ENCODE results near the gene ARSB.

Gene ARSB

GRCh38 chr5:78778538-78778937, 206.6 kb downstream of the ARSB start:
- no peak for DNase-seq (ENCODE audit: low spot score)
- in situ Hi-C loops (cut with MboI; ENCODE audit: low pct_unique_long_range_greater_than_20kb, low sequenced_read_pairs, unreplicated experiment): no loop called here
- no peak for TF ChIP-seq CTCF (IDR thresholded peaks at IDR 0.05; ENCODE audit: extremely low read depth, insufficient read depth, missing control alignments)

GRCh38 chr5:78777901-78778300, 207.2 kb downstream of the ARSB start:
- TF ChIP-seq CTCF (IDR thresholded peaks at IDR 0.05; ENCODE audit: extremely low read depth, insufficient read depth, missing control alignments): no peak
- no peak for DNase-seq (ENCODE audit: low spot score)
- in situ Hi-C loops (cut with MboI; ENCODE audit: low pct_unique_long_range_greater_than_20kb, low sequenced_read_pairs, unreplicated experiment): no loop called here

- DNase-seq (ENCODE audit: low spot score): no peak
- in situ Hi-C loops (cut with MboI; ENCODE audit: low pct_unique_long_range_greater_than_20kb, low sequenced_read_pairs, unreplicated experiment): no loop called here
- TF ChIP-seq CTCF (IDR thresholded peaks at IDR 0.05; ENCODE audit: extremely low read depth, insufficient read depth, missing control alignments): no peak
Observed at GRCh38 chr5:78776637-78777036, 208.5 kb downstream of the ARSB start.

- no peak for TF ChIP-seq CTCF (IDR thresholded peaks at IDR 0.05; ENCODE audit: extremely low read depth, insufficient read depth, missing control alignments)
- DNase-seq (ENCODE audit: low spot score): no peak
- in situ Hi-C loops (cut with MboI; ENCODE audit: low pct_unique_long_range_greater_than_20kb, low sequenced_read_pairs, unreplicated experiment): no loop called here
Observed at GRCh38 chr5:78773655-78774054, 211.5 kb downstream of the ARSB start.

GRCh38 chr5:78771260-78772205, 213.6 kb downstream of the ARSB start:
- no peak for DNase-seq (ENCODE audit: low spot score)
- no peak for TF ChIP-seq CTCF (IDR thresholded peaks at IDR 0.05; ENCODE audit: extremely low read depth, insufficient read depth, missing control alignments)
- in situ Hi-C loops (cut with MboI; ENCODE audit: low pct_unique_long_range_greater_than_20kb, low sequenced_read_pairs, unreplicated experiment): no loop called here

GRCh38 chr5:78768781-78769380, 216.2 kb downstream of the ARSB start:
- DNase-seq (ENCODE audit: low spot score): no peak
- in situ Hi-C loops (cut with MboI; ENCODE audit: low pct_unique_long_range_greater_than_20kb, low sequenced_read_pairs, unreplicated experiment): no loop called here
- TF ChIP-seq CTCF (IDR thresholded peaks at IDR 0.05; ENCODE audit: extremely low read depth, insufficient read depth, missing control alignments): no peak
